HG02588 (cell line): ENCODE measurements around the gene POLD3.

Experiments used
- ATAC-seq: cut with Tn5 transposase; IDR thresholded peaks from one replicate; pipeline ENCODE4 v1.9.1; 2021; ENCODE audit warnings: mild to moderate bottlenecking, moderate library complexity; ENCODE audit not compliant: unreplicated experiment

POLD3 gene

GRCh38 chr11:74672332-74672955, 80.1 kb downstream of the POLD3 start:
- ATAC-seq, result no peak

DNA sequence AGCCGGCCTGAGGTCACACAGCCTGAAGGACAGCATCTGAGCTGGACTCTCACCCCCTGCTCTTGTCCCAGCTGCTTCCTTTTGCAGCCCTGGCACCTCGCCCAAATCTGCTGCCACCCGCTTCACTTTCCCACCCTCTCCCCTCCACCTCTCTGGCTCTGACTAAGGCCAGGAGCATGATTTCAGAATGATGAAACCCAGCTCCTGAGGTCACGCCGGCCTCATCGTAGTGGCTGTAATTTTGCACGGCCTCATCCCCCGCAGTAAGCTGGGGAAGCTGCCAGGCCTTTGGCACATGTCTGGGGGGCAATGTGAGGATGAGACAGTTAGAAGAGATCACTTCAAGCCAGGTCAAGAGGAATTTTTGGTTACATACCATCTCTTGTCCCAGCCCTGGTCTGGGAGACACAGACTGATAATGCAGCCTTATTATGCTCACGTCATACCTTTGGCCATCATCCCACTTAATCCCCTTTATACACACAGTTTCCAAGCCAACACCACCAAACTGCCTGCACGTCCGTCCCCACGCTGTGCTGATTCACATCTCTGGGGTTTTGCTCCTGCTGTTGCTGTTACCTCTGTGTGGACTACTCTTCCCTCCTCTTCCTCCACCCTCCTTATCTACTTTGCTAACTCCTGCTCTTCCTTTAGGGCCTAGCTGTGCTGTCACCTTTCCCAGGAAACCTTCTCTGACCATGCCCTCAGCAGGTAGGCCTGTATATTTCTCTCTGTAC, 80.7 kb downstream of the POLD3 start:
- no peak for ATAC-seq

- ATAC-seq, result no peak
Observed at GRCh38 chr11:74673693-74674360, 81.4 kb downstream of the POLD3 start.

GRCh38 chr11:74675761-74676160, 83.4 kb downstream of the POLD3 start:
- no peak for ATAC-seq

- ATAC-seq, result no peak
Observed at GRCh38 chr11:74676596-74676995, 84.2 kb downstream of the POLD3 start.

DNA sequence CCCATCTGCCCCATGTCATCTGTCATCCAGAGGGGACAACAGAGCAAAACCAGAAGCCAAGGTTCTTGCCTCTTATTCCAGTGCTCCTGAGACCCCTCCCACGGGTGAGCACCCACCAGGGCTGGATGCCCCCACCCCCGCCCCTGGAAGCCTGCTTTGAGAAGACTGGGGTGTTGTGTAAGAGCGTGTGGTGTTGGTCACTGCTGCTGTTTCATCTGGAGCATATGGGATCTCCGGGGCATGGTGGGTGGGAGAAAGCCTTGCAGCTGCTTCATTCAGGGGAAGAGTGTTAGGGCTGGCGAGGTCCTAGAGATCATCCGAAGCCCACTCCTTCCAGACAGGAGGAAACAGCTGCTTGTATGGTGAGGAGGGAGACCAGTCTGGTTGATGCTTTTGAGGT, 84.7 kb downstream of the POLD3 start:
- ATAC-seq, result no peak

DNA sequence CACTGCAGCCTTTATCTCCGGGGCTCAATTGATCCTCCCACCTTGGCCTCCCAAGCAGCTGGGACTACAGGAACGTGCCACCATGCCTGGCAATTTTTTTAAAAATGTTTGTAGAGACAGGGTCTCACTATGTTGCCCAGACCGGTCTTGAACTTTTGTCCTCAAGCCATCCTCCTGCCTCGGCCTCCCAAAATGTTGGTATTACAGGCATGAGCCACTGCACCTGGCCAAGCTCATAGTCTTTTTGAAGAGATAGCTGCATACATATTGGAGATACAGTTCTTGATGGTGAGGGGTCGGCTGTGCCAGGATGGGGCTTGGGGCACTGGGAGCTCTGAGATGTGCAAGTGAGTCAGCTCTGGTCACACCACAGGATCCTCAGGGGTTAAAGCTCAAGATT, 85.7 kb downstream of the POLD3 start:
- no peak for ATAC-seq

GRCh38 chr11:74678591-74679512, 86.5 kb downstream of the POLD3 start:
- no peak for ATAC-seq

DNA sequence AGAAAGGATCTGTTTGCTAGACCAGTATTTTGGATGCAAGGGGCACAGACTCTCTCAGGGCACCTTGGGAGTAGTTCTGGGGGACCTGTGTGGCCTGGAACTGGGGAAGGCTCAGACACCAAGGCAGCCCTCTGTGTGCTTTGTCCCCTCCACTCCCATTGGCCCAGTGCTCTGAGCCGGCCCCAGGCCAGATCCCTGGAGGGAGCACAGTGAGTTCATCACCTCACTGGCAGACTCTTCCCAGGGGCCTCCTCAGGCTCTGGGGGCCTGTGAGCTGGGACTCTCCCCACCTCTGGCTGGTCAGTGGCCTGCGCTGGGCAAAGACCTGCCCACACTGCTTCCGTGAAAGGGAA, 87.1 kb downstream of the POLD3 start:
- no peak for ATAC-seq

GRCh38 chr11:74680035-74680671, 87.8 kb downstream of the POLD3 start:
- ATAC-seq, result no peak

GRCh38 chr11:74680703-74681531, 88.5 kb downstream of the POLD3 start:
- no peak for ATAC-seq

GRCh38 chr11:74681686-74682651, 89.6 kb downstream of the POLD3 start:
- ATAC-seq, result no peak

GRCh38 chr11:74682731-74683278, 90.4 kb downstream of the POLD3 start:
- no peak for ATAC-seq

GRCh38 chr11:74683279-74683871, 91.0 kb downstream of the POLD3 start:
- no peak for ATAC-seq

DNA sequence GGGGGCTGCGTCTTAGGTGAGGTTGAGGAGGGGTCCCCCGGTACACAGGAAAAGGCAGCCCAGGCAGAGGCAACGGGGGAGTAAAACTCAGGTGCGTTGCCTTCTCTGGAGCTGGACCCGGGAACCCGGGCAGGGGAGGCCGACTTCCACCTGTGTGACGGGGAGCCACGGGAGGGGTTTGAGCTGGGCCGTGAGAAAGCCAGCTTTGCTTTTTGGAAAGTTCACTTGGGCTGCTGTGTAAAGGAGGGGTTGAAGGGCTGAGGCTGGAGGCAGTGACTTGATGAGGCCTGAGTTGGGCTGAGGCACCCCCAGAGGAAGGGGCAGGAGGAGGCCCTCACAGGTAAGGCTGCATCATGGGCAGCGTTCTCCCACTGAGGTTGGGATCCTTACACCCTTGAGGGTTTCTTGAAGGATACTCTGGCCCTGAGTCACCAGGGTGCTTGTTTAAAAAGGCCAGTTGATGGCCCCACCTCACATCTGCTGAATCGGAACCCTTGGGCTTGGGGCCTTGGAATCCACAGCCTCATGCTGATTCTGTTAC, 91.6 kb downstream of the POLD3 start:
- no peak for ATAC-seq

GRCh38 chr11:74684661-74685060, 92.3 kb downstream of the POLD3 start:
- no peak for ATAC-seq

GRCh38 chr11:74685338-74685737, 93.0 kb downstream of the POLD3 start:
- ATAC-seq, result no peak

DNA sequence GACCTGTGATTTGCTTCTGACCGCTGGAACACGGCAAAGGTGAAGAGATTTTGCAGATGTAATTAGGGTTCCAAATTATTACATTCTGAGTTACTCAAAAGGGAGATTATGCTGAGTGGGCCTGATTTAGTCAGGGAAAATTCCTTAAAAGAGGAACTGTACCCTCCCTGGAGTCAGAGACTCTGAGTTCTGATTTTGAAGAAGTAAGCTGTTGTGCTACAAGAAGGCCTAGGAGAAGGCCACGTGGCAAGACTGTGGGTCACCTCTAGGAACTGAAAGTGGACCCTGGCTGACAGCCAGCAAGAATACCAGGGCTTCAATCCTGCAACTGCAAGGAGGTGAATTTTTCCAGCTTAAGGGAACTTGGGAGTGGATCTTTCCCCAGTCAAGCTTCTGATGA, 93.5 kb downstream of the POLD3 start:
- ATAC-seq, result no peak
